ENCODE data around the gene SCGB2B2. TPM values are rescaled to one million over a fixed set of nuclear protein-coding genes. Genes with fewer than 3 reads are reported as not detected.
A peak's percentile ranks its signal among the peaks of the same experiment; 100 is the strongest.

SCGB2B2 gene
- polyA plus RNA-seq, 1 of the 3 experiments (the other 2 are of a cell fraction) = 0.03 TPM

DNA sequence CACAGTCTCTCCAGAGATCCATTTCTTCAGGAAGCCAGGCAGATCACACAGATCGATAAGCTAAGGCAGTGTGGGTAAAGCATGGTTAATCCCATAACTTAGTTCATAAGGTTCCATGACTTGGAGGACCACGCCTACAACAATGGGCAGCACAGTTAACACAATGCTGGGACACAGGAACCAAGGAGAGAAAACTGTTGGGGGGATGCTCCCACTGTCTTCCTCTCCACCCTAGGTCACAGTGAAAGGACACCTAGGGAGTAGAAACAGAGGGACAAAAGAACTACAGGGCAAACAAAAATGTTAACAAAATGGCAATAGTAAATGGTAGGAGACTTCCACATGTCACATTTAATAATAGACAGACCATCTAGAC is 36.3 kb upstream of the SCGB2B2 start:
- ChIA-PET CTCF (interaction anchor here (0.6 to 7.1 kb wide), 31 partner anchors 8 to 1307 kb away, joined by 3 to 73 read pairs (median 5); partner anchors contain the start of gene ZNF302), POLR2A (no interaction called here)
- TF ChIP-seq FOSL2 (IDR thresholded peaks at IDR 0.05; ENCODE audit: borderline replicate concordance, low read depth) = no peak
- no peak for TF ChIP-seq NRF1 (IDR thresholded peaks at IDR 0.05; ENCODE audit: low read depth, low read length)
- TF ChIP-seq RCOR1 (IDR thresholded peaks at IDR 0.05; ENCODE audit: low read length) = no peak

DNA sequence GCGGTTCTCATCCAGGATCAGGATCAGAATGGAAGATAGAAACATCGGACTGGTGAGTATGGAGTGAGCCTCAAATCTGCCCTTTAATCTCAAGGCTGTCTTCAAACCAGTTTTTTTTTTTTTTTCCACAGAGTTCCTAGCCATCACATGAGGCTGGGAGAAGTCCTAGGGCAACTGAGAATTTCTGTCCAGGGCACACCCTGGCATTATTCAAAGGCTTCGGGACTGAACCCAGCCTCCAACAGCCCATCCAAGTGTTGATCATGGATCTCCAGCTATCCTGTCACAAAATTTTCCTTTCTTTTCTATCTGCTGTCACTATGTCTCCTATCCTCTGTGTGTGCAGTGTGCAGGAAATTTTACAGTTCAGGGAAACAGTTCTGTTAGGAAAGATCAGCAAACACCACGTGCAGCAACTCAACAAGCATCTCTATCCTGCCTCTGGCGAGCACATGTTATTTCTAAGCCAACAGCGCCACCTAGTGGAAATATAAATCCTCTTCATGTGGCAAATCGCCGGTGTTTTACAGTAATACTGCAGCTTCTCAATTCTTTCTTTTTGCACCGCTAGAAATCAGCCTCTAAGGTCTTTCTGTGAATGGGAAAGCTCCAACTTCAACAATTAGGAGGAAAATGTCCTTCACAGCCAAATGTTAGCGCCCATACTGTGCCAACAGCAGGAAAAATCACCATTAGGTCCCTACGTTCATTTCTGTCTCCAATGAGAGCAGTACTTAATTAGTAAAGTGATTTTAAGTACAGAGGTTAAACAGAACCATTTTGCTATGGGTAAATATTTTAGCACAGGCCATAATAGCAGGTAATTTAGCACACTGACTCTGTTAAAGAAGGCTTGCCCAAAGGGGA is 35.7 kb upstream of the SCGB2B2 start:
- Histone ChIP-seq H3K9me3 (no peaks in the 10 kb centered on the region), H3K27ac (ENCODE audit: low read depth in 2 of 2, low read length in 1 of 2) (no peak overlapping the region), H3K4me3 (ENCODE audit: low read depth in 2 of 2, low read length in 1 of 2) (peak overlapping the region in 1 of 2 experiments; percentile 21; a peak in 2 of 4 replicates), H4K20me1 (ENCODE audit: insufficient read depth) (no peaks in the 10 kb centered on the region), H3K27me3 (ENCODE audit: insufficient read depth) (no peaks in the 10 kb centered on the region), H3K79me2 (ENCODE audit: insufficient read depth) (no peaks in the 10 kb centered on the region), H3K36me3 (replicated peaks in 1 of 2; ENCODE audit: control insufficient read depth in 1 of 2, insufficient read depth in 2 of 2, low read length in 1 of 2) (no peaks in the 10 kb centered on the region), H3K4me1 (ENCODE audit: control insufficient read depth in 1 of 2, insufficient read depth in 2 of 2, low read depth in 1 of 2, low read length in 1 of 2) (no peaks in the 10 kb centered on the region), H3K4me2 (no peak overlapping the region), H3F3A (replicated peaks; ENCODE audit: insufficient read depth) (no peaks in the 10 kb centered on the region), H3K9me2 (no peaks in the 10 kb centered on the region), H3K9ac (no peak overlapping the region), H2AFZ (ENCODE audit: low read depth) (0 out of 2 replicates have a peak overlapping the region, but pooled peaks have one; percentile 14)
- CTCF ChIA-PET = interaction anchor here (0.6 to 7.1 kb wide), 34 partner anchors 9 to 1307 kb away, joined by 3 to 73 read pairs (median 4); partner anchors contain the start of gene ZNF302
- POLR2A ChIA-PET = interaction anchor here (0.7 kb wide), 1 partner anchor 15 kb away, joined by 5 read pairs; no protein-coding TSS in a partner anchor
- TF ChIP-seq YY1 (IDR thresholded peaks at IDR 0.05; ENCODE audit: low read depth) (no peak), POLR2AphosphoS5 (IDR thresholded peaks at IDR 0.05; ENCODE audit: low read depth, low read length) (no peak), GATA2 (CRISPR knock-in tag; IDR thresholded peaks at IDR 0.05) (no peak), SIN3A (IDR thresholded peaks at IDR 0.05; ENCODE audit: borderline replicate concordance, low read depth, low read length) (no peak), RXRA (IDR thresholded peaks at IDR 0.05; ENCODE audit: borderline replicate concordance, low read depth) (no peak), NFIC (IDR thresholded peaks at IDR 0.05; ENCODE audit: borderline replicate concordance) (no peak), FOXM1 (IDR thresholded peaks at IDR 0.05; ENCODE audit: low read depth) (no peak), MXI1 (IDR thresholded peaks at IDR 0.05; ENCODE audit: low read depth, low read length) (peak; percentile 67; the same call in 1 of the 2 replicates), SMC3 (IDR thresholded peaks at IDR 0.05; ENCODE audit: low read depth, low read length) (peak; percentile 73), TCF12 (IDR thresholded peaks at IDR 0.05) (no peak), TAF1 (IDR thresholded peaks at IDR 0.05; ENCODE audit: borderline replicate concordance, low read depth, low read length) (no peak), RAD21 (IDR thresholded peaks at IDR 0.05; ENCODE audit: low read length) (peak; percentile 87), FOXJ3 (CRISPR knock-in tag; IDR thresholded peaks at IDR 0.05) (no peak), ELF1 (IDR thresholded peaks at IDR 0.05) (no peak), FOSL2 (IDR thresholded peaks at IDR 0.05; ENCODE audit: borderline replicate concordance, low read depth) (no peak)
- TF ChIP-seq, protein P1, sequence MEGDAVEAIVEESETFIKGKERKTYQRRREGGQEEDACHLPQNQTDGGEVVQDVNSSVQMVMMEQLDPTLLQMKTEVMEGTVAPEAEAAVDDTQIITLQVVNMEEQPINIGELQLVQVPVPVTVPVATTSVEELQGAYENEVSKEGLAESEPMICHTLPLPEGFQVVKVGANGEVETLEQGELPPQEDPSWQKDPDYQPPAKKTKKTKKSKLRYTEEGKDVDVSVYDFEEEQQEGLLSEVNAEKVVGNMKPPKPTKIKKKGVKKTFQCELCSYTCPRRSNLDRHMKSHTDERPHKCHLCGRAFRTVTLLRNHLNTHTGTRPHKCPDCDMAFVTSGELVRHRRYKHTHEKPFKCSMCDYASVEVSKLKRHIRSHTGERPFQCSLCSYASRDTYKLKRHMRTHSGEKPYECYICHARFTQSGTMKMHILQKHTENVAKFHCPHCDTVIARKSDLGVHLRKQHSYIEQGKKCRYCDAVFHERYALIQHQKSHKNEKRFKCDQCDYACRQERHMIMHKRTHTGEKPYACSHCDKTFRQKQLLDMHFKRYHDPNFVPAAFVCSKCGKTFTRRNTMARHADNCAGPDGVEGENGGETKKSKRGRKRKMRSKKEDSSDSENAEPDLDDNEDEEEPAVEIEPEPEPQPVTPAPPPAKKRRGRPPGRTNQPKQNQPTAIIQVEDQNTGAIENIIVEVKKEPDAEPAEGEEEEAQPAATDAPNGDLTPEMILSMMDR (IDR thresholded peaks at IDR 0.05) = peak; percentile 71
- TF ChIP-seq, protein P2, sequence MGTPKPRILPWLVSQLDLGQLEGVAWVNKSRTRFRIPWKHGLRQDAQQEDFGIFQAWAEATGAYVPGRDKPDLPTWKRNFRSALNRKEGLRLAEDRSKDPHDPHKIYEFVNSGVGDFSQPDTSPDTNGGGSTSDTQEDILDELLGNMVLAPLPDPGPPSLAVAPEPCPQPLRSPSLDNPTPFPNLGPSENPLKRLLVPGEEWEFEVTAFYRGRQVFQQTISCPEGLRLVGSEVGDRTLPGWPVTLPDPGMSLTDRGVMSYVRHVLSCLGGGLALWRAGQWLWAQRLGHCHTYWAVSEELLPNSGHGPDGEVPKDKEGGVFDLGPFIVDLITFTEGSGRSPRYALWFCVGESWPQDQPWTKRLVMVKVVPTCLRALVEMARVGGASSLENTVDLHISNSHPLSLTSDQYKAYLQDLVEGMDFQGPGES (IDR thresholded peaks at IDR 0.05; ENCODE audit: low read depth, low read length) = no peak
- peak; percentile 55 for DNase-seq
- WGBS (ENCODE audit: low lambda C conversion rate) = 29% methylated on average over 11 of the region's 11 CpGs

More for the DNA sequence above, 36.3 kb upstream of the SCGB2B2 start:
- no peaks in the 10 kb centered on the region for H4K20me1 ChIP-seq (ENCODE audit: insufficient read depth)
- no peak overlapping the region for H3K27ac ChIP-seq (ENCODE audit: low read depth in 2 of 2, low read length in 1 of 2)
- H2AFZ ChIP-seq (ENCODE audit: low read depth) = no peak overlapping the region
- H3K79me2 ChIP-seq (ENCODE audit: insufficient read depth) = no peaks in the 10 kb centered on the region
- H3K27me3 ChIP-seq (ENCODE audit: insufficient read depth) = no peaks in the 10 kb centered on the region
- no peak overlapping the region for H3K9ac ChIP-seq
- WGBS (ENCODE audit: low lambda C conversion rate) = 51% methylated on average over 2 of the region's 2 CpGs
- DNase-seq = no peak
- no peaks in the 10 kb centered on the region for H3K9me3 ChIP-seq
- no peaks in the 10 kb centered on the region for H3K4me1 ChIP-seq (ENCODE audit: control insufficient read depth in 1 of 2, insufficient read depth in 2 of 2, low read depth in 1 of 2, low read length in 1 of 2)
- no peak overlapping the region; a peak in 1 of 4 replicates for H3K4me3 ChIP-seq (ENCODE audit: low read depth in 2 of 2, low read length in 1 of 2)
- no peaks in the 10 kb centered on the region for H3F3A ChIP-seq (replicated peaks; ENCODE audit: insufficient read depth)
- H3K36me3 ChIP-seq (replicated peaks in 1 of 2; ENCODE audit: control insufficient read depth in 1 of 2, insufficient read depth in 2 of 2, low read length in 1 of 2) = no peaks in the 10 kb centered on the region
- H3K4me2 ChIP-seq = no peak overlapping the region
- no peaks in the 10 kb centered on the region for H3K9me2 ChIP-seq

Measured in SK-N-SH (cell line).